Measurements from ENCODE around the gene GRK1.

DNA sequence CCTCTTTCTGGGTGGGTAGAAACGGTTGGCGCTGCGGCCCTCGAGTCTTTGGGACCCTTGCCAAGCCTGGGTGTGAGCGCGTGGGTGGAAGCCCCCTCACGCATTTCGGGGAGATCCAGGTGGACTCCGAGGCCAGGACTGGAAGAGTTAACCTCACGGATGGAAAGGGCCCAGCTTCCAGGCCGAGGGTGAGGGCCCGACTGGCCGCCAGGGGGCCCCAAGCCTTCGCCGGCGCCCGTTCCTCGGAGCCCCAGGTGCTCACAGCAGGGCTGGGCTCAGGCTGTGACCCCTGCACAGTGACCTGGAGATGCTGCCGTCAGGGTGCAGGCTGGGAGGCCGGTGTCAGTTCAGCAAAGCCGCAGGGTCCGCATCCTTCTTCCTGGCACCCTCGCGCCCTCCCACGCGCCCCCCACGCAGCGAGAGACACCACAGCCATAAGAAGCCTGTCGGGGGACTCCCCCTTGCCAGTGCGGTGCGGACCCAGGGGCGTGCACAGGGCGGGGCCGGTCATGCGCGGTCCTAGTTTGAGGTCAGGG, 57.8 kb downstream of the GRK1 start:
- no peak for TF ChIP-seq ZNF274 (IDR thresholded peaks at IDR 0.05; ENCODE audit: borderline replicate concordance, extremely low read depth, low read length)
- TF ChIP-seq POLR2A (IDR thresholded peaks at IDR 0.05; ENCODE audit: control extremely low read depth in 1 of 2, low read depth in 2 of 2, low read length in 2 of 2) = no peak
- TF ChIP-seq POLR2AphosphoS5 (IDR thresholded peaks at IDR 0.05; ENCODE audit: low read depth, low read length) = no peak
- TF ChIP-seq, protein P1, sequence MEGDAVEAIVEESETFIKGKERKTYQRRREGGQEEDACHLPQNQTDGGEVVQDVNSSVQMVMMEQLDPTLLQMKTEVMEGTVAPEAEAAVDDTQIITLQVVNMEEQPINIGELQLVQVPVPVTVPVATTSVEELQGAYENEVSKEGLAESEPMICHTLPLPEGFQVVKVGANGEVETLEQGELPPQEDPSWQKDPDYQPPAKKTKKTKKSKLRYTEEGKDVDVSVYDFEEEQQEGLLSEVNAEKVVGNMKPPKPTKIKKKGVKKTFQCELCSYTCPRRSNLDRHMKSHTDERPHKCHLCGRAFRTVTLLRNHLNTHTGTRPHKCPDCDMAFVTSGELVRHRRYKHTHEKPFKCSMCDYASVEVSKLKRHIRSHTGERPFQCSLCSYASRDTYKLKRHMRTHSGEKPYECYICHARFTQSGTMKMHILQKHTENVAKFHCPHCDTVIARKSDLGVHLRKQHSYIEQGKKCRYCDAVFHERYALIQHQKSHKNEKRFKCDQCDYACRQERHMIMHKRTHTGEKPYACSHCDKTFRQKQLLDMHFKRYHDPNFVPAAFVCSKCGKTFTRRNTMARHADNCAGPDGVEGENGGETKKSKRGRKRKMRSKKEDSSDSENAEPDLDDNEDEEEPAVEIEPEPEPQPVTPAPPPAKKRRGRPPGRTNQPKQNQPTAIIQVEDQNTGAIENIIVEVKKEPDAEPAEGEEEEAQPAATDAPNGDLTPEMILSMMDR (IDR thresholded peaks at IDR 0.05; ENCODE audit: control extremely low read depth in 1 of 3, insufficient read depth in 1 of 3, low read depth in 1 of 3, low read length in 3 of 3) = peak in 2 of 3 experiments; percentile 81 to 86; a peak in 3 of 4 replicates
- no peak for TF ChIP-seq NRF1 (IDR thresholded peaks at IDR 0.05; ENCODE audit: low read depth, low read length)
- TF ChIP-seq BRCA1 (IDR thresholded peaks at IDR 0.05; ENCODE audit: low read depth, low read length) = no peak
- TF ChIP-seq SIN3A (conservative IDR thresholded peaks at IDR 0.05 in 1 of 2, IDR thresholded peaks at IDR 0.05 in 1 of 2; ENCODE audit: low read depth in 1 of 2, low read length in 2 of 2) = no peak
- TF ChIP-seq EP300 (IDR thresholded peaks at IDR 0.05; ENCODE audit: borderline replicate concordance in 1 of 2, low read depth in 2 of 2, low read length in 2 of 2) = no peak
- TF ChIP-seq RFX5 (IDR thresholded peaks at IDR 0.05; ENCODE audit: borderline replicate concordance, low read depth, low read length) = no peak
- no peak for TF ChIP-seq POU5F1 (IDR thresholded peaks at IDR 0.05; ENCODE audit: low read depth, low read length)
